A172 (cell line): ENCODE data around the gene RAB32. TPM values are rescaled to one million over a fixed set of nuclear protein-coding genes. Genes with fewer than 3 reads are reported as not detected.

Source experiments
- DNase-seq: peaks from one replicate; pipeline ENCODE4 v3.0.0-alpha.2; 2015; ENCODE audit warnings: low spot score
- total RNA-seq: library from RNA; depleted of rRNA; stranded (reverse); fragments of >200 nt; shearing (Covaris generic); gene quantifications from 2 replicates; pipeline ENCODE4 v1.2.3, GENCODE V29; 2014; rRNA removed

The RAB32 gene
- total RNA-seq, 1 experiment from 2014 or later: 138 TPM

- no peak for DNase-seq
Measured at GRCh38 chr6:146582857-146583256, 39.2 kb downstream of the RAB32 start.

DNA sequence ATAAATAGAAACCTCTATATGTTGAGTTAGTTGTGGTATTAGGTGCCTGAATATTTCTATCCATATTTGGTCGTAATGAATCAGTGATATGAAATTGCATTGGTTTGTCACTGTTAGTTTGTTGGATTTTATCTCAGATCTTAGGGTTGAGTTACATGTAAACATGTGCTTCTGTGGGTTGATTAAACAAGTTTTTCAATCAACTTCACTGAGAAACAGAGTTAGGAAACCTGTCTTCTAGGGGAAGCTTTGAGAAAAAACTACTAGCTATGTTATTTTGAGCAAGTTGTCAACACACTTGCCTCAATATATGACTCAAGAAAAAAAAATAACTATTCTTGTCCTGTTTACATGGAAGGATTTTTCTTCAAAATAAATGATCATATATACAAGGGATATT, 40.3 kb downstream of the RAB32 start:
- DNase-seq: no peak

- no peak for DNase-seq
Measured at GRCh38 chr6:146587459-146587858, 43.8 kb downstream of the RAB32 start.

GRCh38 chr6:146590492-146590891, 46.9 kb downstream of the RAB32 start:
- no peak for DNase-seq

- DNase-seq: no peak
Measured at GRCh38 chr6:146592451-146592850, 48.8 kb downstream of the RAB32 start.

- DNase-seq: no peak
Measured at GRCh38 chr6:146593986-146594385, 50.4 kb downstream of the RAB32 start.

DNA sequence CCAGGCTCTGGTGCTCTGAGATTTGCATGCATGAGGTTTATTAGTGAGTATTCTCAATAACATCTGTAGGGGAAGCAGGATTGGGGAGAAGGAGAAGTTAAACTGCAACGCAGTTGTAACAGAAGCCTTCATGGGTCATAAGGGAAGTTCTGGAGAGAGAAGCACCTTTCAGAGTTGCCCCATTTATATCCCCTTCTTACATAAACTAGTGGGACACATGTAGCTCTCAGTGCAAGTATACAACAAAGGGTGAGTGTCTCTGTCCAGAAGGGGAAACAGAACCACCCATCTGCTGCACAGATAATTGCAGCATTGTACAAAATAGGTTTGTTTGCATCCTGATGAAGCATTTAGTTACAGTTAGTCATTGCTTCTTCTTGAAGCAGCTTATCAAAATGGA, 50.9 kb downstream of the RAB32 start:
- no peak for DNase-seq

DNA sequence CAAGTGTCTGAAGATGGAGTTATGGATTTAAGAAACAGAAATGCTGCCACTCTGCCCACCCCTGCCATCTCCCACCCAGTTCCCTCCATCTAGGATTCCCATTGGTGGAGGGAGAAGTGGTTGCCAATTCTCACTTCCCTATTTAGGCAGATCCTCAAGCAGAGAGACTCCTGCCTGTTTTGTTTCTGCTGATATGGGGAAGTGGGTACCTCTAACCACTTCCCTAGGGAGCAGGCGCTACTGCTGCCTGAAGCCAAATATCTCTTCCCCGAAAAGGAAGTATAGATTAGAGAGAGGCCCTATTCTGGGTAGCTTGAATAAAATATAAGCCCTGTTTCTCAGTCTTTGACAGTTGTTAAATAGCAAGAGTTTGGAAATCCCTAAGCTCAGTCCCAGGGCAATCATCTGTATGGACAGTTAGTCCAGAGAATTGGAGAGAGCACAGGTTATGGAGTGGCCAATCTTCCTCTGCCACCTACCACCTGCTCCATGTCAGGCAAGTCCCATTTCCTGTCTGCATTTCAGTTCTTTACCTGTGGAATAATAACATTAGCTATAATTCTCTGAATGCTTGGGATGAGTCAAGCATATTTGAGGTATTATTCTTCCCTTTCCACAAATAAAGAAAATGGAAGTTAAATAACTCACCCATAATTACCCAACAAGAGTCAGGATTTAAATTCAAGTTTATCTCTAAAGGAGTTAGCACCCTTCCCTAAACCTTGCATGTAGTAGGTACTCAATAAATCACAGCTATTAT, 52.5 kb downstream of the RAB32 start:
- DNase-seq: peak; percentile 1

DNA sequence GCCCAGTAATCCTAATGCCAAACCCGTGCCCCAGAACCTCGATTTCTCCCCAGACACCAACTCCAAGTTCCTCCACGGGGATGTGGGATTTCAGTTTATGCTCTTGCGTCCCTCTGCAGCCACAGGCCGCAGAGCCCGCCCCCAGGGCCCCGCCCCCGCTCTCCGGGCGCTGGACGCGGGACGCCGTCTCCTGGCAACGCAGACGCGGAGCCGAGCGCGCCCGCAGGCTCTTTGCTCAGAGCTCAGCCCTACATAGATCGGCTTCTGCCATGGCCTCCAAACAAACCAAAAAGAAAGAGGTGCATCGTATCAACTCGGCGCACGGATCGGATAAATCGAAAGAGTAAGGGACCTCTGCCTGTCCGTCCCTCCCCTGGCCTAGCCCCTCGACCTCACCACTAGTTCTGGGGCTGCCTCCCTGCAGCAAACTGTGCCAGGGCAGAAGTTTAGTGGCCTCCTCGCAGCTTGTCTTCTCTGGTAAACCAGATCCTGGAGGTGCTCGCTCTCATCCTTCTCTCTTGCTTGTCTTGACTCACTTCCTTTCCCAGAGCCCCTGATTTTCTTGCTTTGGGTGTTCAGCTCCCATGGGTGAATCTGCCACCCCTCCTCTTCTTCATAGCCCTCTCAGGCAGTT, 55.3 kb downstream of the RAB32 start, which contains the start of gene ADGB:
Gene ADGB (plus strand): TSS at position 201 of the 634 bp plus-strand sequence. CDS start 69 bp downstream, at position 270.
- no peak for DNase-seq

GRCh38 chr6:146601352-146601751, 57.7 kb downstream of the RAB32 start:
- DNase-seq: no peak

DNA sequence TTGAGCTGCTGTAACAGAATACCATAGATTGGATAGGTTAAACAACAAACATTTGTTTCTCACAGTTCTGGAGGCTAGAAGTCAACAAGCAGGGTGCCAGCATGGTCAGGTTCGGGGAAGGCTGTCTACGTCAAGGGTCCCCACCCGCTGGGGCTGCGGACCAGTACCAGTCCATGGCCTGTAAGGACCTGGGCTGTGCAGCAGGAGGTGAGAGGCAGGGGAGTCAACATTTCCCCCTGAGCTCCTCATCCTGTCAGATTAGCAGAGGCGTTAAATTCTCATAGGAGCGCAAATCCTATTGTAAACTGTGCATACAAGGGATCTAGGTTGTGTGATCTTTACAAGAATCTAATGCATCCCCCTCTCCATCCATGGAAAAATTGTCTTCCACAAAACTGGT, 58.9 kb downstream of the RAB32 start:
- DNase-seq: no peak

Other genes starting within 250 kb of the RAB32 start
- gene ADGB, start 55.1 kb downstream of the RAB32 start, total RNA-seq: not detected in 2 replicates